ENCODE data around the gene SMOC2. TPM values are rescaled to one million over a fixed set of nuclear protein-coding genes. Genes with fewer than 3 reads are reported as not detected.

SMOC2 gene
- total and polyA plus RNA-seq, 12 donors, result 3.0 to 32.0 (median 10.5) TPM

GRCh38 chr6:168606722-168607121 is 165.7 kb downstream of the SMOC2 start:
- no peak overlapping the region for H3K4me3 ChIP-seq
- H3K27me3 ChIP-seq, result no peaks in the 10 kb centered on the region
- no peak for DNase-seq
- no peaks in the 10 kb centered on the region for H3K36me3 ChIP-seq (replicated peaks in 1 of 2)
- no peaks in the 10 kb centered on the region for H3K9me3 ChIP-seq (replicated peaks in 1 of 3)
- intact Hi-C loops (cut with DNase I), result no loop called here
- no peaks in the 10 kb centered on the region for H3K4me1 ChIP-seq (replicated peaks in 1 of 2)
- 81 to 91% (median 86%) methylated on average over 3 to 16 of the region's 16 CpGs for WGBS, 4 donors
- TF ChIP-seq CTCF (IDR thresholded peaks at IDR 0.05), result no peak
- TF ChIP-seq POLR2A (IDR thresholded peaks at IDR 0.05), result no peak
- H3K27ac ChIP-seq, result no peak overlapping the region

DNA sequence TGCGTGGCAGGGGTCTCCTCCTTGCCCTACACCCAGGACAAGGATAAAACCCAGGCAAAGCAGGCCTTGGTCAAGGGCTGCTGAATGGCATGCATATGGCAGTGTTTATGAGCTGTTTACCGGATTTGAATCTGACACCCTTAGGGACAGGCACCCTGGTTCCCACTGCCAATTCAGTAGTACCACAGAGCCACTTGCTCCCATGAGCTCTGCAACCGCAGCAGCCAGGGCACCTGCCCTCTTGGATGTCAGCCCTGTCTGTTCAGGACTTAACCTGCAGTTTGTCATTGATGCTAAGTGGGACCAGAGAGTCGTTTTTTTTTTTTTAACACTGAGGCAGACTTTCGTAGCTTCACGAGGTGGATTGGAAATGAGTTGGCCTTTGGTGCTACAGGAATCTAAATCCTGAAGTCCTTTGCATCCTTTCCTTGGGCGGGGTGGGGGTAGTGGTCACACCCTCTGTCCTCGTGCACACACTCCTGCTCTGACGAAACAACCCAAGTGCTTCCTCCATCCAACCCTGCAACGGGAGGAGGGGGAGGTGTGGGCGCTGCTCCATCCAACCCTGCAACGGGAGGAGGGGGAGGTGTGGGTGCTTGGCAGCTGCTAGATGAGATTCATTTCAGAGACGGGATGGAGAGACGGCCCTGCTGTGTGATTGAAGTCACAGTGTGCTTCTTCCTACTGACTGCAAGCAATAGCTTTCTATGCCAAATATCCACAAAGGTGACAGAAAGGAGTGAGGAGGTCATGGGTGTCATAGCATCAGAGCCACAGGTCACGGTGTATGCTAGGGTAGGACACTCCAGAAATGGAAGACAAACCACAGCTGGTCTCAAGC is 166.5 kb downstream of the SMOC2 start:
- intact Hi-C loops (cut with DNase I), result no loop called here
- no peak overlapping the region for H3K4me3 ChIP-seq
- H3K9me3 ChIP-seq (replicated peaks in 1 of 3), result no peaks in the 10 kb centered on the region
- no peak for TF ChIP-seq CTCF (IDR thresholded peaks at IDR 0.05)
- no peak for TF ChIP-seq POLR2A (IDR thresholded peaks at IDR 0.05)
- H3K27ac ChIP-seq, result no peak overlapping the region
- no peaks in the 10 kb centered on the region for H3K36me3 ChIP-seq (replicated peaks in 1 of 2)
- 46 to 54% (median 53%) methylated on average over 14 to 15 of the region's 15 CpGs for WGBS, 4 donors
- H3K27me3 ChIP-seq, result no peaks in the 10 kb centered on the region
- DNase-seq, result no peak
- no peaks in the 10 kb centered on the region for H3K4me1 ChIP-seq (replicated peaks in 1 of 2)

DNA sequence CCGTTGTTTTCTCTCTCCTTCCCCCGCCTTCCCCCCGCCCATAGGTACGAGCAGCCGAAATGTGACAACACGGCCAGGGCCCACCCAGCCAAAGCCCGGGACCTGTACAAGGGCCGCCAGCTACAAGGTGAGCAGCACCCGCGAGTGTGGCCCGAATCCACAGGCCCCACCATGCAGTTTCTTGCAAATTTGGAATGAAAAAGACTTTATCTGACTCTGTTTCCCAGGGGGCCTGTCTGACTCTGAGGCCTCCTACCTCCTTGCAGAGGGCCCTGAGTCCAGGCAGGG is 167.1 kb downstream of the SMOC2 start:
- intact Hi-C loops (cut with DNase I), result no loop called here
- H3K4me1 ChIP-seq (replicated peaks in 1 of 2), result no peaks in the 10 kb centered on the region
- H3K36me3 ChIP-seq (replicated peaks in 1 of 2), result no peaks in the 10 kb centered on the region
- 62 to 88% (median 83%) methylated on average over 9 to 11 of the region's 11 CpGs for WGBS, 4 donors
- no peak overlapping the region for H3K4me3 ChIP-seq
- no peaks in the 10 kb centered on the region for H3K27me3 ChIP-seq
- H3K9me3 ChIP-seq (replicated peaks in 1 of 3), result no peaks in the 10 kb centered on the region
- no peak for DNase-seq
- TF ChIP-seq POLR2A (IDR thresholded peaks at IDR 0.05) (no peak), CTCF (IDR thresholded peaks at IDR 0.05) (no peak)
- H3K27ac ChIP-seq, result no peak overlapping the region

DNA sequence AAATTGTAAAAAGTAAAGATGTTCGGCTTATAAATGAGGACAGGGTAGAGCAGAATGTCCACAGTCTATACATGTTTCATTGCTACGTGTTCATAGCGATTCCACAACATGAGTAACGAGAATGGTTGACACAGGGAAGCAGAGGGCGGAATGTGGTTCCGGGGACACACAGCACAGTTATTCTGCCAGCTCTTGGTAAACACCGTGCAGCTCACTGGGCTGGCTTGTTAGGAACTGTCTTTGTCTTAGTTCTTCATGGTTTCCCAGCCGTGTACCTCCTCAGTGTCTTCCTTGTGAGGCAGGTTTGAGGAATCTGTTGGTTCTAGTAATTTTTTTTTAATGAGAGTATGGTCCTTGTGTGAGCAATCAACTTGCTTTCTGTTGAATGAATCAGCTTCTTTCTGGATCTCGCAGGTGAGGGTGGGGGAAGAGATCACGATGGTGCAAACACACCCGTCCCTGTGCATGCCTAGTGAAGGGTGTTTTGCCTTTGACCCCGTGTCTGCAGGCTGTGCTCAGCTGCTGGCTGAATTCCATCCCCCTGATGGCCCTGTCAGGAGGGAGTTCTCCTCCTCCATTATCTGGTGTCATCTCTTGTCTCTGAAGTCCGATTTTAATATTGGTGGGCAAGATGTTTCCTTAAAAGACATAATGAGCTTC is 168.2 kb downstream of the SMOC2 start:
- H3K9me3 ChIP-seq (replicated peaks in 1 of 3), result no peaks in the 10 kb centered on the region
- no peak overlapping the region for H3K4me3 ChIP-seq
- TF ChIP-seq POLR2A (IDR thresholded peaks at IDR 0.05) (no peak), CTCF (IDR thresholded peaks at IDR 0.05) (no peak)
- DNase-seq, result no peak
- H3K4me1 ChIP-seq (replicated peaks in 1 of 2), result no peaks in the 10 kb centered on the region
- WGBS, 4 donors, result 64 to 76% (median 73%) methylated on average over 13 of the region's 13 CpGs
- no peak overlapping the region for H3K27ac ChIP-seq
- H3K27me3 ChIP-seq, result no peaks in the 10 kb centered on the region
- no peaks in the 10 kb centered on the region for H3K36me3 ChIP-seq (replicated peaks in 1 of 2)
- intact Hi-C loops (cut with DNase I), result no loop called here
